ENCODE data around the gene SLC29A3. TPM values are rescaled to one million over a fixed set of nuclear protein-coding genes. Genes with fewer than 3 reads are reported as not detected.
A peak's percentile ranks its signal among the peaks of the same experiment; 100 is the strongest.

The SLC29A3 gene
- total RNA-seq, 1 donor from 2014 or later: 1.7 TPM

- no peak for TF ChIP-seq CTCF (IDR thresholded peaks at IDR 0.05; ENCODE audit: borderline replicate concordance)
- intact Hi-C loops (cut with micrococcal nuclease): loop anchor here (2.0 kb wide), 1 partner anchor 173 kb away; no protein-coding TSS in a partner anchor
- Histone ChIP-seq H3K36me3 (no peaks in the 10 kb centered on the region), H3K27ac (replicated peaks) (peak overlapping the region; percentile 71), H3K27me3 (ENCODE audit: low read depth) (peaks cover 61% of the 10 kb centered on the region), H3K4me1 (peaks cover 21% of the 10 kb centered on the region), H3K4me3 (peak overlapping the region; percentile 72), H3K9me3 (replicated peaks) (no peaks in the 10 kb centered on the region)
- DNase-seq: no peak
Measured at GRCh38 chr10:71397296-71398212, 78.5 kb downstream of the SLC29A3 start.

- Histone ChIP-seq H3K4me3 (no peak overlapping the region), H3K27me3 (ENCODE audit: low read depth) (peaks cover 49% of the 10 kb centered on the region)
- no peak for DNase-seq
Measured at GRCh38 chr10:71398976-71399375, 79.9 kb downstream of the SLC29A3 start.

GRCh38 chr10:71399946-71400345 lies 80.9 kb downstream of the SLC29A3 start:
- H3K4me3 ChIP-seq: no peak overlapping the region
- no peaks in the 10 kb centered on the region for H3K9me3 ChIP-seq (replicated peaks)
- DNase-seq: no peak
- TF ChIP-seq CTCF (IDR thresholded peaks at IDR 0.05; ENCODE audit: borderline replicate concordance): no peak
- peaks cover 21% of the 10 kb centered on the region for H3K4me1 ChIP-seq
- no peak overlapping the region for H3K27ac ChIP-seq (replicated peaks)
- intact Hi-C loops (cut with micrococcal nuclease): no loop called here
- peaks cover 47% of the 10 kb centered on the region for H3K27me3 ChIP-seq (ENCODE audit: low read depth)
- H3K36me3 ChIP-seq: no peaks in the 10 kb centered on the region

More at GRCh38 chr10:71398976-71399375, 79.9 kb downstream of the SLC29A3 start:
- intact Hi-C loops (cut with micrococcal nuclease): no loop called here
- H3K9me3 ChIP-seq (replicated peaks): no peaks in the 10 kb centered on the region
- no peak overlapping the region for H3K27ac ChIP-seq (replicated peaks)
- TF ChIP-seq CTCF (IDR thresholded peaks at IDR 0.05; ENCODE audit: borderline replicate concordance): no peak
- no peaks in the 10 kb centered on the region for H3K36me3 ChIP-seq
- H3K4me1 ChIP-seq: peaks cover 21% of the 10 kb centered on the region

- intact Hi-C loops (cut with micrococcal nuclease): no loop called here
- H3K27me3 ChIP-seq (ENCODE audit: low read depth): peaks cover 47% of the 10 kb centered on the region
- peaks cover 21% of the 10 kb centered on the region for H3K4me1 ChIP-seq
- TF ChIP-seq CTCF (IDR thresholded peaks at IDR 0.05; ENCODE audit: borderline replicate concordance): no peak
- no peaks in the 10 kb centered on the region for H3K36me3 ChIP-seq
- H3K4me3 ChIP-seq: no peak overlapping the region
- DNase-seq: no peak
- no peak overlapping the region for H3K27ac ChIP-seq (replicated peaks)
- no peaks in the 10 kb centered on the region for H3K9me3 ChIP-seq (replicated peaks)
Measured at GRCh38 chr10:71401056-71401455, 82.0 kb downstream of the SLC29A3 start.

- Histone ChIP-seq H3K36me3 (no peaks in the 10 kb centered on the region), H3K27me3 (ENCODE audit: low read depth) (peaks cover 45% of the 10 kb centered on the region), H3K27ac (replicated peaks) (no peak overlapping the region), H3K4me1 (peaks cover 18% of the 10 kb centered on the region), H3K4me3 (no peak overlapping the region), H3K9me3 (replicated peaks) (no peaks in the 10 kb centered on the region)
- DNase-seq: no peak
- intact Hi-C loops (cut with micrococcal nuclease): no loop called here
- no peak for TF ChIP-seq CTCF (IDR thresholded peaks at IDR 0.05; ENCODE audit: borderline replicate concordance)
Measured at GRCh38 chr10:71402005-71402404, 82.9 kb downstream of the SLC29A3 start.

All from left ventricle myocardium inferior (tissue), 1 donor.